H4 (cell line): ENCODE data around the gene MEIS2. TPM values are rescaled to one million over a fixed set of nuclear protein-coding genes. Genes with fewer than 3 reads are reported as not detected.

Source experiments
- DNase-seq: peaks from one replicate; pipeline ENCODE4 v3.0.0-alpha.2; 2015; ENCODE audit warnings: low spot score
- total RNA-seq: library from RNA; depleted of rRNA; stranded (reverse); fragments of >200 nt; shearing (Covaris generic); gene quantifications from 2 replicates; pipeline ENCODE4 v1.2.3, GENCODE V29; 2014

MEIS2 gene
- total RNA-seq, 1 experiment from 2014 or later = 13.0 TPM

DNA sequence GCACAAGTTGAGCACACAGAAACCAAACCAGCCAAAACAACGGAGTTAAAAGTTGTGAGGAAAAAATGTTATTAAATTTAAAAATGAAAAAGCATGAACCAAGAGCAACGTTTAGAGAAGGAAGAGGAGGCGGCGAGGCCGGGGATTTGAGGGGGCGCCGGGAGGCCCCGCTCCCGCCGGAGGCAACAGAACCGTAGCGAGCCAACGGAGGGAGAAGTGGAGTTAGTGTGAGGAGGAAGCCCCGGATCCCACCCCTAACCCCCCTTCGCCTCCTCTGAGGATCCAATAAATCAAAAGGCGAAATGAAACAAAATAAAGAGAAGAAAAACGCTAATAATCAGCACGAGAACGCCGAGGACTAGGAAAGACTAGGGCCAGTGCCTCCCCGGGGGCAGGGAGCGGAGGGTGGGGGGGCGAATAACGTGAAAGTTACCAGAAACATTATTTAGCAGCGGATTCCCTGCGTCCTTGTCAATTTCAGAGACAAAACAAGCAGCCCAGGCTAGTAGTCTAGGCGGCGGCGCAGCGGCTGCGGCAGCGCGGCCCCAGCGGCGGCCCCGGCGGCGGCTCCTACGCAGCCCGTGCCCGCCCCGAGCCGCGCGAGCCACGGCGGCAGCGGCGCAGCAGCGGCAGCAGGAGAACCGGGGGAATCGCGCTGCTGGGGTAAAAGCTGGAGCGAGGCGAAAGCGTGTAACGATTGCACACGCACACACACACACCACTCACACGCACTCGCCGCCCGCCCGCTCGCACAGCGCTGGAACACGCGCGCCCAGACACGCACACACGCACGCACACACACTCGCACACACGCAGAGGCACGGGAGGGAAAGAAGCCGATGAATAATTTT lies 1.7 kb downstream of the MEIS2 start:
- DNase-seq = no peak

GRCh38 chr15:37097144-37097919 lies 3.0 kb downstream of the MEIS2 start:
- no peak for DNase-seq

DNA sequence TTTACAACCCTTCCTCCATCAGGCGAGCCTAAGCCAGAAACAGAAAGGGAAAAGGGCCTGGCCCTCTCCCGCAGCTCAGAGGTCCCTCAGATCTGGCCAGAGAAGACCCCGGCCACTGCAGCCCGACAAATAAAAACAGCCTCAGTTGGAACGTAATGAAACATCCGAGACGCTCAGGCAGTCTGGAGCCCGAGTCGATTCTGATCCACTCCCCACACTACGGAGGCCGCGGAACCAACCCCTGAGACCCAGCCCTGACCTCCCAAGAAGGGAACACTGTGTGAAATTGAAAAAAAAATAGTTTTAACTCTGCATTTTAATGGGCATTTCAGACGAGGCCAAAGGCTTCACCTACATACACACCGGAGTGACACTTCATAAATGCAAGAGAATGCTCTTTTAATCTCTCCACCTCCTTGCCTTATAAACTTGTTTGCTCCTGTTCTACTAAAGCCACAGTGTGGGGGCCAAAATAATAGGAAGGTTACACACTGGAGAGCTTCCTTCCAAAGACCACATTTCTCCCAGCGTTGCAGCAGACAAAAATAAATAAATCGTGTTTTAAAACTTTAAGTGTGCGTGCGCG lies 3.7 kb downstream of the MEIS2 start:
- no peak for DNase-seq

- DNase-seq = no peak
These were observed 4.4 kb downstream of the MEIS2 start for GRCh38 chr15:37095770-37096557.

- no peak for DNase-seq
These were observed 5.2 kb downstream of the MEIS2 start for GRCh38 chr15:37094915-37095711.

DNA sequence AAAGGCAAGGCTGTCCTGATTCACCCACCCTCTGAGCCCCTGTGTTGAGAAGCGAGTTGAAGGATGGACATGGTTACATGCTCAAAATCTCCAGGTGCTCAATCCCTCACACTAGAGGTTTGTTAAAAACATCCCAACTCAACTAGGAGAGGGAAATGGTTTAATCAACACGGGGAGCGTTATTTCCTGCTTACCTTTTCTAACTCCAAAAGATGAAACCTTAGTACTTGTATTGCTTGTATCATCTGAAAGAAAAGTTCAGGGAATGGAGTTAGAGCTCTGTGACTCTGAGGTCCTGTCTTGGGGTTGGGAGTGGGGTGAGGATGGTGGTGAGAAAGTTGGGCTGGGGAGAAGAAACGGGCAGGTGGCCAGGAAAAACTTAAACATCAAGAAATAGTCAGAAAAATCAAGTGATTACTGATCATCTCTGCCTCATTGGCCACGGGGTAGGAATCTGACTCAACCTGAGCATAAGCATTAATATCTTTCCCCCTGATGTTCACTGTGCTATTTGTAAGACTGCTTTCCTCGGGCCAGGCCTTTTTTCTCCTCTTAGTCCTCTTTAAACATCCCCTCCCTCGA lies 5.9 kb downstream of the MEIS2 start:
- DNase-seq = no peak

GRCh38 chr15:37093480-37094332 lies 6.6 kb downstream of the MEIS2 start:
- DNase-seq = no peak

GRCh38 chr15:37090543-37091175 lies 9.7 kb downstream of the MEIS2 start:
- DNase-seq = no peak

DNA sequence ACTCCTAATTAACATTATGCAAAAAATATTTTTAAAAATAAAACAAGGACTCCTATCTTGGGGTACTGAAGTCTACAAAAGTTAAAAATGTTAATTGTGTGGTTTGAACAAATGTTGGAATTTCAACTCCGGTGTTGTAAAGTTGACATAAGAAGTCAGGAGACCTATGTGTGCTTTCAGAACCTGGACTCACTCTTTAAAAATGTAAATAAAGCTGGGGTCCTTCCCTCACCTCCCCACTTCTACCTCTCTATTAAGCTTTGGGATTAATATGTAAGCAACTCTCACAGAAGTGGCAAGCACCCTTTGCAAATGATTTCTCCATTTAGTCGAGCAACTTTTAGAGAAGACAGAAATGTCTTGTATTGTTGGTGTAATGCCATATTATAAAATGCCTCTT lies 11.9 kb downstream of the MEIS2 start:
- DNase-seq = no peak

GRCh38 chr15:37087131-37087588 lies 13.2 kb downstream of the MEIS2 start:
- DNase-seq = no peak

DNA sequence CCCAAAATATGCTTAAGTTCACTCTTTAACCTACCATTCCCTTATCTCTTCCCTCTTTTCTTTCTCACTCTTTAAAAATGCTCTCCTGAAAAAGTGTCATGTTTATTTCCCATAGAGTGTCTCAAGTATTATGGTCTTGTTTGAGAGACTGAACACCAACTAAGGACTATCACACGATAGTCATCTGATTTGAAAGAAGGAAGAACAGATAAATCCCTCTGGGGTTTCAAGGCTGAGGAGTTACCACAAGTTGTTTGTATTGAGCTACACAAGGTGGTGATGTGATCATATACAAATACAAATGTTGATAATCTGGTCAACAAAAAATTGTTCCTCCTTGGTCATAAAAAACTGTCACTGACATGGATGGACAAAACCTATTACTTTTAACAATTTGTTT lies 13.8 kb downstream of the MEIS2 start:
- no peak for DNase-seq

DNA sequence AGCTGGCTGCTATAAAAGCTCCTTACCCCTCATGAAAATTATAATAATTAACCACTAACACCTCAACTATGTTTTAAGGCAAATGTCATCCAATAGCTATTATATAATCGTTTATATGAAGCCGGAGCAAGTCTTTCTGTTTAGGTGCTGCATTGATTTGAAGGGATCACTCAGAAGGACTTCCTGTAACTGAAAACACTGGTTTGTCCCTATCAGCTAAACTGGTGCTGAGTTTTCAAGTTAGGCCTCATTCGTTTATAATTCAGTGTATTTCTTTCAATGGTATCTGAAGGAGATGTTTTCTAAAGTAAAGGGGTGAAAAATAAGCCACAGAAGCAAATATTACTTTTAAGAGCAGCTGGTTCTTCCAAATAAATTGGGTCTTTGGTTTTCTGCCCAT lies 14.2 kb downstream of the MEIS2 start:
- no peak for DNase-seq

GRCh38 chr15:37084602-37085001 lies 15.7 kb downstream of the MEIS2 start:
- no peak for DNase-seq

GRCh38 chr15:37083610-37084009 lies 16.7 kb downstream of the MEIS2 start:
- DNase-seq = no peak

DNA sequence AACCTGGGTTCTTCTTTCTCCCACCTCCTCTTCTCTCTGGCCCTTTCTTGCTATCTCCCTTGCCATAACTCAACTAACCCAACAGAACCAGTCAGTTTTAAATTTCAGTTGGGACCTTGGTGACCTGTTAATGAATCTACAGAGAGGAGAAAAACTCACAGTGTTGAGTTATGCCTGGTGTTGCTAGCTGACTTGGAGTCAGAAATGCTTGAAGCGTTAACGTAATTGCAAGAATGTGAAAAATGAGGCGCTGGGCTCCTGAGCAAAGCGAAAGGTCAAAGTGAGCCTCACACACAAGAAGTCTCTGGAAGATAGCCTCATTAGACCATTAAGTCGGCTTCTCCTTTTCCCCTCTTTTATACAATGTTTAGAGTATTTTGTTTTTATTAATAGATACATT lies 18.4 kb downstream of the MEIS2 start:
- no peak for DNase-seq

DNA sequence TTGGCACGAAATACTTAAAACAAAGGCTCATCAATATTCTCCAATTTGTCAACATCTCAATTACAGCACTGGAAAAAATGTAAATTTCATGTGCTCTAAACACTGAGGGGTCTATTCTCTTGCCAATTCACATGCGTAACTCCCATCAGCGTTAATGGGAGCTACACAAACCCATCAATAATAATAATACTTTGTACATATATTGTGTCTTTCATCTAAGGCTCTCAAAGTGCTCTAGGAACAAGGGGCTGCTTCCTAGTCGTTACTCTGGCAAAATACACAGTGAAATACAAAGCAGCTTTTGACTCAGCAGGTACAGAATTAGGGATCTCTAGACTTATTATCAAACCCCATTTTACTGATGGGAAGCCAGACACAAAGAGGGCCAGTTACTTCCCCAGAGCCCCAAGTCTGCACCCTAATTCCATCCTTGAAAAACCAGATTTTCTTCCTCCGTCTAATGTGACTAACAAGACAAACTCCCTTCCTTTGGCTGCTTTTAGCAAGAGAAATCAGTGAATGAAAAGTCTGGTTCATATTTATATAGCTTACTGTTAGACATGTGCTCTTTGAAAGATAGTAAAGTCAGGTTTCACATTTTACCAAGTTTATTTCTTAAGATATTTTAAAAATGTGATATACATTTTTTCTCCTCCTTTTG lies 20.0 kb downstream of the MEIS2 start:
- no peak for DNase-seq

- no peak for DNase-seq
These were observed 20.6 kb downstream of the MEIS2 start for GRCh38 chr15:37079726-37080125.

- DNase-seq = no peak
These were observed 21.8 kb downstream of the MEIS2 start for GRCh38 chr15:37078566-37078965.
